HG03064 (cell line): ENCODE measurements around the gene FOXG1.

Experiments
- ATAC-seq: cut with Tn5 transposase; IDR thresholded peaks from one replicate; pipeline ENCODE4 v1.9.1; 2021; ENCODE audit warnings: low read depth; ENCODE audit not compliant: unreplicated experiment

The FOXG1 gene

GRCh38 chr14:28766469-28766955 lies at the start of gene FOXG1:
FOXG1 (plus strand) TSS chr14:28766787; CDS start chr14:28767280, 493 bp downstream.
- no peak for ATAC-seq

- ATAC-seq: no peak
Observed at GRCh38 chr14:28719130-28719529, 47.5 kb upstream of the FOXG1 start.

GRCh38 chr14:28731358-28731757 lies 35.2 kb upstream of the FOXG1 start:
- no peak for ATAC-seq

- no peak for ATAC-seq
Observed at GRCh38 chr14:28742171-28742846, 24.3 kb upstream of the FOXG1 start.

- no peak for ATAC-seq
Observed at GRCh38 chr14:28744126-28744525, 22.5 kb upstream of the FOXG1 start.

GRCh38 chr14:28745176-28745575 lies 21.4 kb upstream of the FOXG1 start:
- ATAC-seq: no peak

- no peak for ATAC-seq
Observed at GRCh38 chr14:28746247-28746646, 20.3 kb upstream of the FOXG1 start.

GRCh38 chr14:28751467-28752058 lies 15.0 kb upstream of the FOXG1 start:
- no peak for ATAC-seq

GRCh38 chr14:28754209-28754985 lies 12.2 kb upstream of the FOXG1 start:
- ATAC-seq: no peak

- no peak for ATAC-seq
Observed at GRCh38 chr14:28755198-28755815, 11.3 kb upstream of the FOXG1 start.

- ATAC-seq: no peak
Observed at GRCh38 chr14:28755884-28756268, 10.7 kb upstream of the FOXG1 start.

- no peak for ATAC-seq
Observed at GRCh38 chr14:28756269-28756883, 10.2 kb upstream of the FOXG1 start.

GRCh38 chr14:28756884-28757570 lies 9.6 kb upstream of the FOXG1 start:
- ATAC-seq: no peak

GRCh38 chr14:28757786-28758185 lies 8.8 kb upstream of the FOXG1 start:
- no peak for ATAC-seq

- ATAC-seq: no peak
Observed at GRCh38 chr14:28758253-28758884, 8.2 kb upstream of the FOXG1 start.

- ATAC-seq: no peak
Observed at GRCh38 chr14:28758885-28759652, 7.5 kb upstream of the FOXG1 start.

- ATAC-seq: no peak
Observed at GRCh38 chr14:28759653-28760313, 6.8 kb upstream of the FOXG1 start.

GRCh38 chr14:28760431-28760996 lies 6.1 kb upstream of the FOXG1 start:
- no peak for ATAC-seq
